RCC 7860 (cell line): ENCODE results near the gene ADAM11.
A peak's percentile ranks its signal among the peaks of the same experiment; 100 is the strongest.
"Not testable (repeated sequence)": the region's sequence is repeated elsewhere in the genome, so short reads cannot be mapped to it uniquely, and the experiment has no call there.

ENCODE experiments used
- DNase-seq: peaks from one replicate; pipeline ENCODE4 v3.0.0-alpha.2; 2015; ENCODE audit warnings: low spot score
- FAIRE-seq: peaks from 2 replicates; lab custom pipeline; 2012; peaks lifted over from hg19 to GRCh38; lab: Jason Lieb, UNC

ADAM11 gene

GRCh38 chr17:44794851-44795413 lies 36.1 kb downstream of the ADAM11 start:
- DNase-seq = peak; percentile 98

GRCh38 chr17:44795421-44795820 lies 36.6 kb downstream of the ADAM11 start:
- DNase-seq (no peak), FAIRE-seq (no peak)

More at GRCh38 chr17:44794851-44795413, 36.1 kb downstream of the ADAM11 start:
- FAIRE-seq = peak; percentile 87

- no peak for FAIRE-seq
- no peak for DNase-seq
Observed at GRCh38 chr17:44795928-44796327, 37.1 kb downstream of the ADAM11 start.

GRCh38 chr17:44796731-44797130 lies 37.9 kb downstream of the ADAM11 start:
- FAIRE-seq = no peak
- no peak for DNase-seq

- no peak for FAIRE-seq
Observed at GRCh38 chr17:44797802-44798201, 39.0 kb downstream of the ADAM11 start.

GRCh38 chr17:44798356-44798755 lies 39.6 kb downstream of the ADAM11 start:
- FAIRE-seq (no peak), DNase-seq (no peak)

More at GRCh38 chr17:44797802-44798201, 39.0 kb downstream of the ADAM11 start:
- DNase-seq = no peak

- no peak for FAIRE-seq
- DNase-seq = no peak
Observed at GRCh38 chr17:44801880-44802279, 43.1 kb downstream of the ADAM11 start.

- DNase-seq (no peak), FAIRE-seq (no peak)
Observed at GRCh38 chr17:44804302-44805089, 45.7 kb downstream of the ADAM11 start.

- no peak for DNase-seq
- no peak for FAIRE-seq
Observed at GRCh38 chr17:44807093-44807816, 48.5 kb downstream of the ADAM11 start.

- DNase-seq (no peak), FAIRE-seq (no peak)
Observed at GRCh38 chr17:44807817-44808155, 49.0 kb downstream of the ADAM11 start.

- FAIRE-seq (no peak), DNase-seq (no peak)
Observed at GRCh38 chr17:44808156-44808555, 49.4 kb downstream of the ADAM11 start.

GRCh38 chr17:44808656-44809388 lies 50.0 kb downstream of the ADAM11 start:
- not testable (repeated sequence) for FAIRE-seq, DNase-seq

- no peak for DNase-seq
- no peak for FAIRE-seq
Observed at GRCh38 chr17:44812263-44812662, 53.5 kb downstream of the ADAM11 start.

GRCh38 chr17:44818508-44818907 lies 59.7 kb downstream of the ADAM11 start:
- DNase-seq, FAIRE-seq: not testable (repeated sequence)

- FAIRE-seq = peak; percentile 95
Observed at GRCh38 chr17:44820631-44821212, 61.9 kb downstream of the ADAM11 start.

GRCh38 chr17:44825236-44825635 lies 66.4 kb downstream of the ADAM11 start:
- not testable (repeated sequence) for FAIRE-seq, DNase-seq

More at GRCh38 chr17:44820631-44821212, 61.9 kb downstream of the ADAM11 start:
- DNase-seq = peak; percentile 79

- FAIRE-seq (peak; percentile 81), DNase-seq (peak; percentile 63)
Observed at GRCh38 chr17:44826123-44826790, 67.5 kb downstream of the ADAM11 start.

GRCh38 chr17:44827863-44828262 lies 69.1 kb downstream of the ADAM11 start:
- DNase-seq = no peak
- FAIRE-seq = peak; percentile 40

- DNase-seq = peak; percentile 21
- FAIRE-seq = no peak
Observed at GRCh38 chr17:44828919-44829522, 70.2 kb downstream of the ADAM11 start.
